HG03280 (cell line): ENCODE results near the gene ARF3.
A peak's percentile ranks its signal among the peaks of the same experiment; 100 is the strongest.

Source experiments
- ATAC-seq: cut with Tn5 transposase; IDR thresholded peaks from one replicate; pipeline ENCODE4 v1.9.1; 2021; ENCODE audit warnings: mild to moderate bottlenecking, moderate library complexity; ENCODE audit not compliant: unreplicated experiment

ARF3 gene

GRCh38 chr12:48957141-48958048 is at the start of gene ARF3:
ARF3 (minus strand) TSS chr12:48957487; CDS start chr12:48941095, 16,392 bp downstream.
- peak; percentile 95 for ATAC-seq

GRCh38 chr12:49000346-49000745 is 43.1 kb upstream of the ARF3 start:
- no peak for ATAC-seq

- peak; percentile 35 for ATAC-seq
These were observed 42.3 kb upstream of the ARF3 start, which contains the start of gene DDN for GRCh38 chr12:48999371-49000131. DDN (minus strand) TSS chr12:48999375; CDS start chr12:48999287, 88 bp downstream.

DNA sequence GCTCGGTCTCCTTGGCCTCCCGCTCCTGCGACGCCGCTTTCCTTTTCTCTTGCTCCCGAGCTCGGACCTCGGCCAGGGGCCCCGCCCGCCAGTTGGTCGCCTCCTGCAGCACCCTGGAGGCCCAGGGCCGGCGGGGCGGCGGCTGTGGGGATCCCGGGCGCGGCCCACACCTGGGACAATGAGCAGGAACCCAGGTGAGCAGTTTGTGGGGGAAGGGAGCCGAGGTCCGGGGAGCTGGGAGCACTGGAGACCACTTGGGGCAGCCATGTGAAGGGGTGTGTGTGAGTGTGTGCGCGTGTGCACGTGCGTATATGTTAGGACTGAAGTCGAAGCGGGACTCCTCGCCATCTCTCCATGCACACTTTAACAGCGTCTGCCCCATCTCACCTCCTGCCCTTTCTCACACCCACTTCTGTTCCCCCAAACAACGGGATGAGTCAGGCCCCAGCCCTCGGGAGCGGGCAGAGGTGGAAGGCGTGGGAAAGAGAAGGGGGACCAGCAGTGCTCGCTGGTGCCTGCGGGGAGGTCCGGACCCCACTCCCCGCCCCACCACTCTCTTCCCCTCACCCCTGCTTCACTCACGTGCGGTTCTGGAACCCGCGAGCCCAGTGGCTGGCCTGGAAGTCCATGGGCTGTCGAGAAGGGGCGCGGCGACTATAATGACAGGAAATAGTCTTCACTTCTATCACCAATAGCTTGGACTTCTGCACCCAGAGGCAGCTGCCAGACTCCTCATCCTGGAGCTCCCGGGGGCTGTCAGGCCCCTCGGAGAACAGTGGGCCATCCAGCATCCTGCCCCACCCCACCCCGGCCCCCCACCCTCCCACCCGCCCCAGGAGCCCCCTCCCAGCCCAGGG is 41.4 kb upstream of the ARF3 start:
- ATAC-seq: peak; percentile 14

DNA sequence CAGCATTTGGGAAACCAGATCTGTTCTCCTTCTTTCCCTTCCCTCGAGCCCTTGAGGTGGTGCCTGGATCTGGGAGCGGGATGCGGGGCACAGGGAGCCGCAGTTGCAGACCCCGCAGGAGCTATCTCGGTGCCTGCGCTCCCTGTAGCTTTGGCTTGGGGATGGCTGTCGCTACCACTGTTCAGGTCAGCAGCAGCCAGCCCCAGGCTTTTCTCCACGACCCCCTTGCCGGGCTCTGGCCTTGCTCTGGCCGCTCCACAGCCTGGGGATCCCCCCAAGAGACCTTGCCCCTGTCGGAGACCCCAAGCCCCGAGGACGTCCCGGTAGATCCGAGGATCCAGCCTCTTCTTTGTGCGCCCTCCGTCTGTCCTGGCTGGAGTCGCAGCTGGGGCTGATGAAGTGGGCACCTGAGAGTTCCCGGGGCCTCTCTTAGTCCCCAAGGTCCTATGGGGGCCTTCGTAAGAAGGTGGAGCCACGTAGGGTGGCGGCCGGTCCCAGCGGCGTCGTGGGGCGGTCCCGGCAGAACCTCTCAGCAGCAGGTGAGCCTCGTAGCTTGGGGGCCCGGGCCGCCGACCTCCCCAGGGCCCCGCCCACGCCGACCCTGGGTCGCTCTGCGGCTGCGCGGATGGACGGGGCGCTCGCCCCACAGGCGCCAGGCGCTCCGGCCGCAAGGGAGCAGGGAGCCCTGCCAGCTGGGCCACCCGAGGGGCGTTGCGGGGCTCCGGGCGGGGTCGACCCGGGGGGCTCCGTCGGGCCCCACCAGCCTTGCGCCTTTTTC is 40.6 kb upstream of the ARF3 start:
- ATAC-seq: peak; percentile 43

GRCh38 chr12:48996794-48997718 is 39.8 kb upstream of the ARF3 start:
- no peak for ATAC-seq

DNA sequence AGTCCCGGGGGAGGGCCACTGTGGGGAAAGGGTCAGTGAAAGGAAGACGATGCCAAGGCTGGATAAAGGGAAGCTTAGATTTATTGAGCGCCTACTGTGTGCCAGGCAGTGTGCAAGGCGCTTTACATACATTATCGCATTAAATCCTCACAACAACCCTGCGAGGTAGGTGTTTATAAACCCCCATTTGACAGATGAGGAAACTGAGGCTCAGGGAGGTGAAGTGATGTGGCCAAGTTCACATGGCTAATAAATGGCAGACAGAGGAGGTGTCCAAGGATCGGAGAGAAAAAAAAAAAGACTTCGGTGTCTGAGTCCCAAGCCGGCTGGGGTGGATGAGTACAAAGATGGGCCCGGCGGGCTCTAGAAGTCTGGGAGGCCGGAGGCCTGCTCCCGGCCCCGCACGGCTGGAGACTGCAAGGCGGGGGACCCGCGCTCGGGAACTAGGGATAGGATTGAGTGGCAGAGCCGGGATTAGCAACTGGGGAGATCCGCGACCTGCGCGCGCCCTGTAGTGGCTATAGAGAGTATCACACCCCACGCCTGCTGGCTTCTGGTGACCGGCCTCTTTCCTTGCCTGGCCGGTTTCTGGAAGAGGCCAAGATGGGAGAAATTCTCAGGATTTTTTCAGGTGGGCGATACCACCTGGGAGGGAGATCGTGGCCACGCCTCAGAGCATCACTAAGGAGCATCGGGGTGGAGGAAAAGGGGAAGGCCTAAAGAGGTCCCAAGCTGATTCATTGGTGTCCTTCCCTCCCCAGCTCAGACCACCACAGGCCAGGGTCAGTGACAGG is 38.0 kb upstream of the ARF3 start:
- no peak for ATAC-seq

- no peak for ATAC-seq
These were observed 37.2 kb upstream of the ARF3 start for GRCh38 chr12:48994224-48995085.

DNA sequence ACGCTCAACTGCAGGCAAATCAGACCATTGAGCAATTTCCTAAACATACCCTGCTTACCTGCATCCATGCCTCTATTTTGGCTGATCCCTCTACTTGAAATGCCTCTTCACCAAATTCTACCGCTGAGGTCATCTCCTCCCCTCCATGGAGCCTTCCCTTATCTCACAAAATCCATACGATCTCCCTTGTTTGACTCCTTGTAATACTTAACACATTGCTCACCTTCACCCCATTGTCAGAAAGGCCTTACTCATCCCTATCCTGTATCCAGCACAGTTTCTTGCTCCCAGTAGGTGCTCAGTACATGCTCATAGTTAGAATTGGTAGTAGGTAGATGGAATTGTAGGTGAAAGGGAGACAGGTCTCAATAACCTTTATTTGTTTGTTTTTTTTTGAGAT is 36.5 kb upstream of the ARF3 start:
- ATAC-seq: no peak

- ATAC-seq: no peak
These were observed 34.2 kb upstream of the ARF3 start for GRCh38 chr12:48991247-48992050.

DNA sequence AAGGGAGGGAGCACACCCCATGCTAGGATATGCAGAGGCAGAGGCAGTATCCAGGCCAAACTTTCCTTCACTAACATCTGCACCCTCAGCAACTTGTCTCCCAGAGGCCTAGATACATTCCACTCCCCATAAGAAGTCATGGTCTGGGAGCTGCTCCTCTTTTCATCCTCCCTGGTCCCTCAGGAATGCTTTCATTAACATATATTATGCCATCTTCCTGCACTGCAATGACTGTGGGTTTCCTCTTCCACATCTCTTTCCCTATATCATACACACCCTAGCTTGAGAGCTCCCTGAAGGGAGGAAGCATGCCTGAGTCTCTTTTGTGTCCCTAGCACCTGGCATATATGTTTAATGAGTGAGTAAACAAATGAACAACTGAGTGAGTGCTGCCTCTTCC is 33.3 kb upstream of the ARF3 start:
- no peak for ATAC-seq

DNA sequence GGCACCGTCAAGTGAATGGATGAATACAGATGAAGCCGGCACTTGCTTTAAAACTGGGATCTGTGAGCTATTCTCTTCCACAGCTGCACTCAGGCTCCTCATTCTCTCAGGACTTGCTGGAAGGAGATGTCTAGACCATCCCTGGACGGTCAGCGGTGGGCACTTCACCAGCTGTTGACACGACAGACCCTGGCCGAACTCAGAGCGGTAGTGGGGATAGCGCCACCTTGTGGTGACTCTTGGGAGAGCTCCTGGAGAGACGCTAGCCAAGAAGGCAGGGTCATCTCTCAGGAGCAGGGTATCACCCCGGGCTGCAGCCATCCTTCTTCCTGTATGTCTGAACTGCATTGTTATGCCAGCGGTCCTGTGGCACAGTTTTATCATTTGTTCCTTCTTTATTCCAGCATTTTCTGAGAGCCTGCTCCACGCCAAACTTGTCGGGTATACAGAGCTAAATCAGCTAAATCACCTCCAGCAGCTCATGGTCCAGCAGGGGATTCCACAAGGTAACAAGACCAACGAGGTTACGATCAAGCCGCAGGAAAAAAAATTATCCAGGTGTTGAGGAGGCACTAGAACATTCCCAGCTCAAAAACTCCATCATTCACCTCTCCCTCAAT is 30.9 kb upstream of the ARF3 start:
- ATAC-seq: no peak

DNA sequence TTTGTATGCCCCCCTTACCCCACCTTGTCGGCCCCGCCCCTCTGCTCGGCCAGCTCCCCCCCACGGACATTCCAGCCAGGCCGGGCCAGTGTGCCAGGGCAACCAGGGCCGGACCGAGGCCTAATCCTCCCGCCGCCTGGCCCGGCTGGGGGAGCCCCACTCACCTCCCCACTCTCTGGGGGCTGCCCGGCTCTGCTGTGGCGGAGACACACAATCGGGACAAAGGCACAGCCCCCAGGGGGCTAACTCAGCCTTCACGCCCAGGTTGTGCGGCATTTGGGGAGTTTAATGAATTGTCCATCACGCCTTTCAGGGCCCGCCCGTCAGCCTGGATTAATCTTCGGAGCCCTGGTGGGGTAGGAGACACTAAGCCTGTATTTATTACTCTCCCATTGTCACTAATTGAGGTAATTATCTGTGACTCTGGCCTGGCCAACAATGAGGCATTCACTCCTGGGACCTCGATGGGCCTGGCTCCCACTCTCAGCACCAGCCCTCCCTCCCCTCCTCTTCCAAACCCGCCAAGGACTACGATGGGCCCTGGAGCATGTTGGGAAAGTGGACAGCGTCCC is 29.5 kb upstream of the ARF3 start:
- no peak for ATAC-seq

DNA sequence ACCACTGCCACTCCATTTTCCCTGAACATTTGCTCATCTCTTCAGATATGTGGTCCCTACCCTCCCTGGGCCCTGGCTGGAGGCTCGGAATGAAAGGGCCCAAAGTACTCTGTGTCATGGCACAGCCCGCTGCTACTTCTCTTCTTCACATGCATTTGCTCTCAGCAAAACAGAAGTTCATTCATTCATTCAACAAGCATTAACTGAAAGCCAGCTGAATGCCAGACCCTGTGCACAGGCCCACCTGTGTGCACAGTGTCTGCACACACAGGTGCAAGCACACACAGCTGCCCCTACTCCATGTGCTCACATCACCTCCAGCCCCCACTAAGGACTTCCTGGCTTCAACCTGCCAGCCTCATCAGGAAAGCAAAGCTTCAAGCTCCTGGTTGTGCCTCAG is 28.6 kb upstream of the ARF3 start:
- no peak for ATAC-seq

- ATAC-seq: no peak
These were observed 28.2 kb upstream of the ARF3 start for GRCh38 chr12:48985475-48985897.
